ENCODE results near the gene KHNYN.

DNA sequence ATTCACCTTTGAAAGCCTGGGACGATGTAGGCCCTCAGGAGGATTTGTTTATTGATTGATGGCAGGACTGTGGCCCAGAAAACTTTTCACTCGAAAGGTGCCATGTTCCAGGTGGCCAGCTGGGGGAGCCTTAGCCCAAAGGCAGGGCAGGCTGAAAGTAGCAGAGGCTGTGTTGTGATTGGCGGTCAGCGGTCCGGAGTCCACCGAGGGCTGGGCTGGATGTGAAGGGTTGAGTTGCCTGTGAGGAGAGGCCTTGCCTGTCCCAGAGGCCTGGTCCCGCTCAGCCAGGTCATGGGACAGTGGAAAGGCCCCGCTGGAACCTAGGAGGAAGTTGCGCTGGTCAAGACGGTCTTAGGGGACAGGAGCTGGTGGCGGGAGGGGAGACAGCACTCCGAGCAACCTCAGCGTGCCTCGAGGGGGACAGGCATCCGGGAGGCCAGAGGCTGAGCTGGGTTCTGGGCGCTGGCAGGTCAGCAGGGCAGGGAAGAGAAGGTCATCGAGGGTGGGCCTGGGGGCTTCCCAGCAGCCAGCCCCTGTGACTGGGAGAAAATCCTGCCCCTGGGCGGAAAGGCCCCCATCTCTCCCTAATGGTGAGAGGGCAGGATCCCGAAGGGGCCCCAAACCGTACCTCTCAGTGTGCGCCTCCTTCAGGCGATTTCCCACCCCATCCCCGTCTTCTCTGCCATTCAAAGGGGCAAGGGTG, 52.0 kb downstream of the KHNYN start:
- TF ChIP-seq, protein P1, sequence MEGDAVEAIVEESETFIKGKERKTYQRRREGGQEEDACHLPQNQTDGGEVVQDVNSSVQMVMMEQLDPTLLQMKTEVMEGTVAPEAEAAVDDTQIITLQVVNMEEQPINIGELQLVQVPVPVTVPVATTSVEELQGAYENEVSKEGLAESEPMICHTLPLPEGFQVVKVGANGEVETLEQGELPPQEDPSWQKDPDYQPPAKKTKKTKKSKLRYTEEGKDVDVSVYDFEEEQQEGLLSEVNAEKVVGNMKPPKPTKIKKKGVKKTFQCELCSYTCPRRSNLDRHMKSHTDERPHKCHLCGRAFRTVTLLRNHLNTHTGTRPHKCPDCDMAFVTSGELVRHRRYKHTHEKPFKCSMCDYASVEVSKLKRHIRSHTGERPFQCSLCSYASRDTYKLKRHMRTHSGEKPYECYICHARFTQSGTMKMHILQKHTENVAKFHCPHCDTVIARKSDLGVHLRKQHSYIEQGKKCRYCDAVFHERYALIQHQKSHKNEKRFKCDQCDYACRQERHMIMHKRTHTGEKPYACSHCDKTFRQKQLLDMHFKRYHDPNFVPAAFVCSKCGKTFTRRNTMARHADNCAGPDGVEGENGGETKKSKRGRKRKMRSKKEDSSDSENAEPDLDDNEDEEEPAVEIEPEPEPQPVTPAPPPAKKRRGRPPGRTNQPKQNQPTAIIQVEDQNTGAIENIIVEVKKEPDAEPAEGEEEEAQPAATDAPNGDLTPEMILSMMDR (IDR thresholded peaks at IDR 0.05): peak in 11 of 12 donors; percentile 36 to 60 (median 46)
- TF ChIP-seq POLR2A (IDR thresholded peaks at IDR 0.05): no peak
